Dedifferentiated amniotic fluid mesenchymal stem cell (primary cell): Measurements from ENCODE around the gene ABHD15.

ENCODE experiments used
- DNase-seq: peaks from one replicate; pipeline ENCODE4 v3.0.0-alpha.2; 2016; ENCODE audit errors: extremely low spot score

Gene ABHD15, protein sequence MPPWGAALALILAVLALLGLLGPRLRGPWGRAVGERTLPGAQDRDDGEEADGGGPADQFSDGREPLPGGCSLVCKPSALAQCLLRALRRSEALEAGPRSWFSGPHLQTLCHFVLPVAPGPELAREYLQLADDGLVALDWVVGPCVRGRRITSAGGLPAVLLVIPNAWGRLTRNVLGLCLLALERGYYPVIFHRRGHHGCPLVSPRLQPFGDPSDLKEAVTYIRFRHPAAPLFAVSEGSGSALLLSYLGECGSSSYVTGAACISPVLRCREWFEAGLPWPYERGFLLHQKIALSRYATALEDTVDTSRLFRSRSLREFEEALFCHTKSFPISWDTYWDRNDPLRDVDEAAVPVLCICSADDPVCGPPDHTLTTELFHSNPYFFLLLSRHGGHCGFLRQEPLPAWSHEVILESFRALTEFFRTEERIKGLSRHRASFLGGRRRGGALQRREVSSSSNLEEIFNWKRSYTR

DNA sequence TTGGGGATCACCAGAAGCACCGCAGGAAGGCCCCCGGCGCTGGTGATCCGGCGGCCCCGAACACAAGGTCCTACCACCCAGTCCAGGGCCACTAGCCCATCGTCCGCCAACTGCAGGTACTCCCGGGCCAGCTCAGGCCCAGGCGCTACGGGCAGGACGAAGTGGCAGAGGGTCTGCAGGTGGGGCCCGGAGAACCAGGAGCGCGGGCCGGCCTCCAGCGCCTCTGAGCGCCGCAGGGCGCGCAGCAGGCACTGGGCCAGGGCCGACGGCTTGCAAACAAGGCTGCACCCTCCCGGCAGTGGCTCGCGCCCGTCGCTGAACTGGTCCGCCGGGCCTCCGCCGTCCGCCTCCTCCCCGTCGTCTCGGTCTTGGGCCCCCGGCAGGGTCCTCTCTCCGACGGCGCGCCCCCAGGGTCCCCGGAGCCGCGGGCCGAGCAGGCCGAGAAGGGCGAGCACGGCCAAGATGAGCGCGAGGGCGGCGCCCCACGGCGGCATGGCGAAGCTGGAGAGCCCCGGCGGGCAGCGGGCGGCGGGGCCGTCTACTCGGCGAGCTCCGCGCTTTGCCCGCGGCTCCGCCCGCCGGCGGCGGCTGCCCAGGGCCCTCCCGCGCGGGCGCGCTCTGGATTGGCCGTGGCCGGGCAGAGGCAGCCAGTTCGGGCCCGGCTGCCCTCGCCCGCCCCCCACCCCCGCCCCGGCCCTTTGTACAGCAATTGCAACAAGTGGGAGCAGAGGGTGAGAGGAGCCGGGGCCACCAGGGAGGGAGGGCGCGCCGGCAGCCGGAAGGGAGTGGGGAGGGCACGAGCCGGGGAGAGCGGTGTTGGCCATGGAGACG, at the start of gene ABHD15:
TSS of gene ABHD15 (minus strand) at position 565 of the 831 bp plus-strand sequence. CDS start at position 494, 71 bp downstream.
- DNase-seq, result peak; percentile 57

DNA sequence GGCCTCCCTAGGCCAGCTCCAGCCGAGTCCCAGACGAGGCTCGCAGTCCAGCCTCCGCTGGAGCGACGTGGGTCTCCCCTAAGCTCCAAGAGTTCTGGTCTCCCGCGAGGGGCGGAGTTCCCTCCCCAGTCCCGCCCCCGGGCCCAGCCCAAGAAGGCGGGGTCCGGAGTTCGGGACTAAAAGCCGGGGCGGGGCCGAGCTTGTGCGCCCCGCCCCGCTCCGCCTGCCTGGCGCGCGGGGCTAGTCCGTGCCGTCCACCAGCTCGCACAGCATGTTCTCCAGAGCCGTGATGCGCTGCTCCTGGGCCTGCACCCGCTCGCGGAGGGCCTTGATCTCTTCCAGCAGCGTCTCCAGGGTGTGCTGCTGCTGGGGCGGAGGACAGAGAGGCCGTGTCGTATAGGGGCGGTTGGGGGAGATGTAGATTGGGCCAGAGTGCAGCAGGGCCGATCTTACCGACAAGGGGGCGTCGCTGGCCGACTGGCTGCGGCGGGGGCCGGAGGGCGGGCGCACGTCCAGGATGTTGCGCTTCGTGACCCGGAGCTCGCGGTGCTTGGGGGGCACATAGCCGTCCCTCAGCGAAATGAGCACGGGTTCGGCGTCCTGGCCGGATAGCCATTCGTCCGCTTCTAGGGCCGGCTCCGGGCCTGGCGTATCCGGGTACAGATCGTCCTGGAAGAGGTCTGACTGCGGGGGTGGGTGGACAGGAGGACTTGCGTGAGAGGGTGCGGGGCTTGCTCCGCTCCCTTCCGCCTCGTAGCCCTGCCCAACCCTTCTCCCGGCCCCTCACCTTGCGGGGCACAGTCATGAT, 48.9 kb upstream of the ABHD15 start:
- peak; percentile 75 for DNase-seq

- DNase-seq, result no peak
Observed at GRCh38 chr17:29615048-29615385, 48.2 kb upstream of the ABHD15 start.

GRCh38 chr17:29614349-29615047, 47.7 kb upstream of the ABHD15 start:
- DNase-seq, result no peak

DNA sequence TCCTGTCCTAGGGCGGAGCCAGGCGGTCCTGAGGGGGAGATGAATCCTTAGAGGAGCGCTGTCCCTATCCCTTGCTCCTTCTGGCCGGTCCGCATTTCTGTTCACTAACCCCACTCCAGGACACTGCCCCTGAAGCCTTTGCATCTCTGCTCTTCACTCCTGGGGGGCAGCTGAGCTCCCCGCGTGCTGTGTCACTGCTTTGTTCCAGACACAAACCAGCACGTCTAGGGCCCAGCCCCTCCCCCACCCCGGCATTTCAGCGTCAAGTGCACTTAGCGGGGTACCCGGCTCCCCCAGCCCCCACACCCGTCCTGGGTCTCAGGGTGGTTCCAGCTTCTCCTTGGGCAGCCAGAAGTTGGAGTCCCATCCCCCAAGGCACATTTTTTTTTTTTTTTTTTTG, 47.0 kb upstream of the ABHD15 start:
- no peak for DNase-seq

DNA sequence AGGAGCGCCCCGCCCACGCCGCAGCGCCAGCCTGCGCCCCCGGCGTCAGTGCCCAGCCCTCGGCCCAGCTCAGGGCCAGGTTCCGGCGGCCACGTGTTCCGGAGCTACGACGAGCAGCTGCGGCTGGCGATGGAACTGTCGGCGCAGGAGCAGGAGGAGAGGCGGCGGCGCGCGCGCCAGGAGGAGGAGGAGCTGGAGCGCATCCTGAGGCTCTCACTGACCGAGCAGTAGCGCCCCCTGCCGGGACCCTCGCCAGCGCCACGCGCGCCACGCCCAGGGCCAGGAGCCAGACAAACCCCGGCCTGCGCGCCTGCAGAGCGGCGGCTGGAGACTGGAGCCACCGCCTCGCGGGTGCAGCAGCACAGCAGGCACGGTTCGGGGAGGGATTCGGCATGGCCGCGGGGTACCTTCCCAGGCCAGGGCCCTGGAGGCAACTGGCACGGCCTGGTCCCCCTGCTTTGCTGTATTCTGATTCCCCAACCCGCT, 46.6 kb upstream of the ABHD15 start:
- peak; percentile 64 for DNase-seq

DNA sequence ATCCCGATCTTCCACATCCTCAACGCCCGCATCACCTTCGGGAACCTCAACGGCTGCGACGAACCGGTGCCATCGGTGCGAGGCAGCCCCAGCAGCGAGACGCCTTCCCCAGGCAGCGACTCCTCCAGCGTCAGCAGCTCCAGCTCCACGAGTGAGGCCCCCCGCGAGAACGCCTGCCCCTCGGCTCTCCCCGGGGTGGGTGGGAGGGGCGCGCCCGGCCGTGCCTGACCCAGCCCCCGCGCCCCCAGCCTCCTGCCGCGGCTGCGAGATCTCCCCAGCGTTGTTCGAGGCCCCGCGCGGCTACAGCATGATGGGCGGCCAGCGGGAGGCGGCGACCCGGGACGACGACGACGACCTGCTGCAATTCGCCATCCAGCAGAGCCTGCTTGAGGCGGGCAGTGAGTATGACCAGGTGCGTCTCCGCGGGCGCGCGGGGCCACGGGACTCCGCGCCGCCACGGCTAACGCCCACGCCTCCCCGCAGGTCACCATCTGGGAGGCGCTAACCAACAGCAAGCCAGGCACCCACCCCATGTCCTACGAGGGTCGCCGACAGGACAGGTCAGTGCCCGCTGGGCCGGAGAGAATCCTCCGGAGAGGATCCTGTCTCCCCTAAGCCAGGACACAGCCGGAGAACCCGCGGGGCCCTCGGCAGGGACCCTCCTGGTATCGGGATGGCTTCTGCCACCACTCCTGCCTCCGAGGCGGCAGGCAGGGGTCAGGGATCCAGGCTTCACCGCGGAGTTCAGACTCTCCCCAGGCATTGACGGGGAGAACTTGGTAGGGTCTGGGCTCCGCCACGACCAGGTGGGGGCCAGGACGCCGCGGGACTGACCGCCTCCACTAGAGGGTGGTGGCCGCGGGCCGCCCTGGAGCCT, 45.8 kb upstream of the ABHD15 start:
- DNase-seq, result no peak

GRCh38 chr17:29612094-29612403, 45.2 kb upstream of the ABHD15 start:
- no peak for DNase-seq

DNA sequence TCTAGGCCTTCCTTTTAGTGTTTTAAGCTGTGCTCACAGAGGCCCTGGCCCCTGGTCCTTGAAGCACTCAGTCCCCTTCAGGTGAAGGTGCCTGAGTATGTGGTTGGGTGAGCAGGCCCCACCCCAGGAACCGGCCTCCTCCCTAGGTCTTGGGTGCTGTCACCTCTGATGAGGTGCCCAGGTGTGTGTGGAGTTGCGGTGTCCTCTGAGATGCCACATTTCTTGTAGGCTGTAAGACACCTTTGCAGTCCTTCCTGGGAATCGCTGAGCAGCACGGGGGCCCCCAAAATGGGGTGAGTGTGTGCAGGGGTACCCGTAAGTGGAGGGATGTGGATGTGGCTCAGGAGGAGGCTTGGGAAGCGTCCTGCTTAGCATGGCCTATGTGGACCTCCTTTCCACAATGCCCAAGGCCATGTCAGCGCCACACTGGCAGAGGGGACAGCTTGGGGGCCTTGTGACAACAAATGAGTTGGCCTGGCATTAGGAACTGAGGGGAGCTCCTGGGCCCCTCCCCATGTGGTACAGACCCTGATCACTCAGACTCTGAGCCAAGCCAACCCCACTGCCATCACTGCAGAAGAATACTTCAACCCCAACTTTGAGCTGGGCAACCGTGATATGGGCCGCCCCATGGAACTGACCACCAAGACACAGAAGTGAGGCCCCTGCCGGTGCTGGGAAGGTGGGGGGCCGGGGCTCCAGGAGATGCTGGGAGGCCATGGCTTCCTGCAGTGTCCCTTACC, 44.7 kb upstream of the ABHD15 start:
- no peak for DNase-seq

GRCh38 chr17:29610395-29610794, 43.6 kb upstream of the ABHD15 start:
- no peak for DNase-seq

DNA sequence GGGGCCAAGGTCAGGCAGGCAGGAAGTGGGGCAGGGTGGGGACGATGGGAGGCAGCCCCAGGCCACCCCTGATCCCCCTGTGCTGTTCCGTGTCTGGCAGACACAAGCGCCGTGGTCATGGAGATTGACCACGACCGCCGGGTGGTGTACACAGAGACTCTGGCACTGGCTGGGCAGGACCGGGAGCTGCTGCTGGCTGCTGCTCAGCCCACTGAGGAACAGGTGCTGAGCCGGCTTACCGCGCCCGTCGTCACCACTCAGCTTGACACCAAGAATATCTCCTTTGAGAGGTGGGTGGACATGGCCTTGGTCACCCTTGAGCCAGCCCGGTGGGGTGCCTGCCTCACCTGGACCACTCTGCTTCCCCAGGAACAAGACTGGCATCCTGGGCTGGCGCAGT, 42.1 kb upstream of the ABHD15 start:
- DNase-seq, result no peak

DNA sequence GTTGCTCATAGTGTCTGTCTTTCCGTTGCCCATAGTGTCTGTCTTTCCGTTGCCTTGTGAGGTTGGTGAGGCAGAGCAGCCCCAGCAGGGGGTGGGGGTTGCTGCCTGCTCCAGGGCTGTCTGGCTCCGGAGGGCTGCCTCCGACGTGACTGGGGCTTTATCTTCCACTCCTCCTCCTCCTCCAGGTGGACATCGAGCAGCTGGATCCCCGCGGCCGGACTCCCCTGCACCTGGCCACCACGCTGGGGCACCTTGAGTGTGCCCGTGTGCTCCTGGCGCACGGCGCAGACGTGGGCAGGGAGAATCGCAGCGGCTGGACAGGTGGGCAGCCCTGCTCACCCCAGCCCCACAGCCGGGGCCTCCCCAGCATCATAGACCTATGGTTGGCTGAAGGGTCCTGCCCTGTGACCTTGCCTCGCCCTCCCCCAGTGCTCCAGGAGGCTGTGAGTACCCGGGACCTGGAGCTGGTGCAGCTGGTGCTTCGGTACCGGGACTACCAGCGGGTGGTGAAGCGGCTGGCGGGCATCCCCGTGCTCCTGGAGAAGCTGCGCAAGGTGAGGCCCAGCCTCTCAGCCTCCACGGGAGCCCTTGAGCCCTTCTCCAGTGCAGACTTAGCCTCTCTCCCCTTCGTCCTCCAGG, 40.8 kb upstream of the ABHD15 start:
- DNase-seq, result no peak

DNA sequence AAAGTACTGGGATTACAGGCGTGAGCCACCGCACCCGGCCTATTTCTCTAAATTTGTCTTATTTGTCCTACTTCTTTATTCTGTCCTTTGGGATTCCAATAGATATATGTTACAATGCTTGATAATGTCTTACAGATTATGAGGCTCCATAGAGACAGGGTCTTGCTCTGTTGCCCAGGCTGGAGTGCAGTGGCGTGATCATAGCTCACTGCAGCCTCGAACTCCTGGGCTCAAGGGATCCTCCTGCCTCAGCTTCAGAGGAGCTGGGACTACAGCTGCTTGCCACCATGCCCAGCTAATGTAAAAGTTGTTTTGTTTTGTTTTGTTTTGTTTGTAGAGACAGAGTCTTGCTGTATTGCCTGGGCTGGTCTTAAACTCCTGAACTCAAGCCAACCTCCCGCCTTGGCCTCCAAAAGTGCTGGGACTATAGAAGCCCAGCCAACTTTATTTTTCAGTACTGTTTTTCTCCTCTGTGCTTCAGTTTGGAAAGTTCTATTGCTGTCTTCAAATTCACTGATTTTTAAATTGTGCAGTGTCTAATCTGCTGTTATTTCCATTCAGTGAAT, 36.4 kb upstream of the ABHD15 start:
- no peak for DNase-seq

GRCh38 chr17:29597361-29598172, 30.7 kb upstream of the ABHD15 start:
- DNase-seq, result no peak

DNA sequence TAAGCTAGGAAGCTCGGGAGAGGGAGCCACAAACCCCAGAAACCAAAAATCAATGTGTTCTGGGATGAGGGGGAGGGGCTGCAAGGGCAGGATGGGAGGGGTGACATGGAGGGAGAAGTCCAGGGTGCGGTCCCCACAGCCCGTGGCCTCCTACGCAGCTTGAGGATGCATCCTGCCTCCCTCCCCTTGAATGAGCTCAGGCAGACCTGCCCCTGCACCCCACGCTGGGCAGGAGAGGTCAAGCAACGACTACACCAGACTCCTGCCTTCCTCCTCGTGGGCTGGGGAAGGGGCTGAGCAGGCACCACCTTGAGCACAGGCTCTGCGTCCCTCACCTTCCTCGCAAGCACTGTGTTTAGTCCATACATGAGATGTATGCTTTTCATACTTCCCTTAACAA, 30.0 kb upstream of the ABHD15 start:
- DNase-seq, result no peak

DNA sequence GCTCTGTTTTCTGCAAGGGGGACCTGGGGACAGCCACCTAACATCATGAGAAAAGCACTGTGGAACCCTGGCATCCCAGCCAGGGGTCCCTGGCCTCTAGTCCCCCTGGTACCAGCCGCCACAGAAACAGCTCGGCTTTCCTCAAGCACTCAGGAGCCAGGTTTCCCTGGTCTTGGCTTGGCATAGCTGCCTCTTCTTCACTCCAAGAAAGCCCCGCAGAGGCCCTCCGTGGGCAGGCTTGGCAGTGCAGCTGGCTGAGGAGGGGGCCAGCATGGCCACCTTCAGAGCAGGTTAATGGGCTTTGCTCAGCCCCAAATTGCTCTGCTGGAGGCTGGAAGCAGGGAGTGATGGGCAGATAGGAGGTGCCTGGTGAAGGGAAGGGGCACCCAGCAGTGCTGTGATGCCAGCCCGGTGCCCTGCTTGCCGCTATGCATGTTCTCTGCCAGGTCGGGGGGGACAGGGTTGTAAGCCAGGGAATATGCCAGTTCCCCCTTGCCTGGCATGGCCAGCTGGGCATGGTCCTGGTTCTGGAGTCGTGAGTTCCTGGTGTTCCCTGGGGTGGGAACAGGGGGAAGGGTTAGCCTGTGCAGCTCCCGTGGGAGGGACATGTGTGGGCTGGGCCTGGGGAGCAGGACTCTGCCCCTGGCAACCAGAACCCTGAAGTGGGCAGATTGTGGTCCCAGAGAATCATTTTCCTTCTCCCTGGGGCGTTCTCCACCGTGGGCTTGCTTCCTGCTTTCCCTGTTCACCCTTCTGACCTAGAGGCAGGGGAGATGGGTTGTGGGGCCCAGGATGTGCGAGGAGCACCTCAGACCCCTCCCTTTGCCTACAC, 29.3 kb upstream of the ABHD15 start:
- no peak for DNase-seq
